GM21576 (cell line): ENCODE measurements around the gene ATP2A1.
A peak's percentile ranks its signal among the peaks of the same experiment; 100 is the strongest.
"Not testable (repeated sequence)": the region's sequence is repeated elsewhere in the genome, so short reads cannot be mapped to it uniquely, and the experiment has no call there.

Source experiments
- ATAC-seq: cut with Tn5 transposase; IDR thresholded peaks from one replicate; pipeline ENCODE4 v1.9.1; 2021; ENCODE audit warnings: mild to moderate bottlenecking, moderate library complexity; ENCODE audit not compliant: unreplicated experiment

ATP2A1 gene

GRCh38 chr16:28905229-28905754, 27.0 kb downstream of the ATP2A1 start:
- ATAC-seq = no peak

GRCh38 chr16:28905800-28906372, 27.6 kb downstream of the ATP2A1 start:
- no peak for ATAC-seq

GRCh38 chr16:28910086-28911031, 32.1 kb downstream of the ATP2A1 start:
- no peak for ATAC-seq

GRCh38 chr16:28912558-28912957, 34.3 kb downstream of the ATP2A1 start:
- ATAC-seq = no peak

- no peak for ATAC-seq
Observed at GRCh38 chr16:28913946-28914724, 35.8 kb downstream of the ATP2A1 start.

- no peak for ATAC-seq
Observed at GRCh38 chr16:28915181-28915580, 36.9 kb downstream of the ATP2A1 start.

- no peak for ATAC-seq
Observed at GRCh38 chr16:28917095-28917494, 38.8 kb downstream of the ATP2A1 start.

GRCh38 chr16:28918698-28919097, 40.4 kb downstream of the ATP2A1 start:
- no peak for ATAC-seq

GRCh38 chr16:28923231-28923587, 44.9 kb downstream of the ATP2A1 start:
- ATAC-seq = no peak

- ATAC-seq = peak; percentile 57
Observed at GRCh38 chr16:28923652-28924398, 45.5 kb downstream of the ATP2A1 start.

- ATAC-seq = peak; percentile 9
Observed at GRCh38 chr16:28924399-28924761, 46.1 kb downstream of the ATP2A1 start.

GRCh38 chr16:28924762-28925385, 46.6 kb downstream of the ATP2A1 start, which contains the start of gene RABEP2:
TSS of gene RABEP2 (minus strand) at chr16:28925238. CDS start at chr16:28925163, 75 bp downstream.
- ATAC-seq = peak; percentile 47

GRCh38 chr16:28925386-28926228, 47.3 kb downstream of the ATP2A1 start:
- ATAC-seq = peak; percentile 23

GRCh38 chr16:28926284-28926683, 48.0 kb downstream of the ATP2A1 start:
- not testable (repeated sequence) for ATAC-seq

GRCh38 chr16:28927815-28928214, 49.5 kb downstream of the ATP2A1 start:
- ATAC-seq = no peak

- ATAC-seq = no peak
Observed at GRCh38 chr16:28930203-28930602, 51.9 kb downstream of the ATP2A1 start.

GRCh38 chr16:28930652-28931051, 52.4 kb downstream of the ATP2A1 start:
- ATAC-seq = no peak

- no peak for ATAC-seq
Observed at GRCh38 chr16:28931801-28932225, 53.5 kb downstream of the ATP2A1 start, which contains the start of gene CD19. TSS of gene CD19 (plus strand) at chr16:28931971. CDS start at chr16:28932001, 30 bp downstream.
